SK-N-SH (cell line): Measurements from ENCODE around the gene ACE. TPM values are rescaled to one million over a fixed set of nuclear protein-coding genes. Genes with fewer than 3 reads are reported as not detected.

Experiments used
- CTCF ChIA-PET: fragments of 300-600, 350-600 bp; formaldehyde crosslinking; extraction: SDS; loops from one replicate; lab custom pipeline; 2021; lab: Yijun Ruan, JAX
- POLR2A ChIA-PET: fragments of 350-600 bp; sonication (Branson Sonifier 250); formaldehyde crosslinking; extraction: SDS; loops from one replicate; lab custom pipeline; 2020; ENCODE audit warnings: antibody characterized with exemption, inconsistent platforms; lab: Yijun Ruan, JAX
- DNase-seq: peaks from one replicate; pipeline ENCODE4 v3.0.0; 2012
- H2AFZ ChIP-seq: fragments of 200-600 bp; sonication (generic); 2 replicates; pipeline ENCODE4 v1.8.1; 2016; ENCODE audit warnings: antibody characterized with exemption, mild to moderate bottlenecking, low read depth
- H3F3A ChIP-seq: fragments of 200-600 bp; sonication (generic); replicated peaks from 2 replicates; pipeline ENCODE3; 2016; ENCODE audit warnings: antibody characterized with exemption, mild to moderate bottlenecking; ENCODE audit not compliant: insufficient read depth
- H3K27ac ChIP-seq, 2 experiments: fragments of 200-500 bp in 1 of 2; fragments of 200-600 bp in 1 of 2; sonication (Bioruptor generic) in 1 of 2; sonication (generic), shearing (Covaris generic) in 1 of 2; 2 replicates each; pipeline versions ENCODE4 v1.5.1 to v1.6.1; 2014 to 2016; ENCODE audit warnings: low read depth in 2 of 2, inconsistent platforms in 1 of 2, low read length in 1 of 2, mild to moderate bottlenecking in 1 of 2, mixed read lengths in 1 of 2
- H3K27me3 ChIP-seq: fragments of 200-600 bp; sonication (generic), shearing (Covaris generic); 2 replicates; pipeline ENCODE4 v1.6.1; 2016; ENCODE audit warnings: mixed run types; ENCODE audit not compliant: insufficient read depth
- H3K36me3 ChIP-seq, 2 experiments: fragments of 200-500 bp in 1 of 2; fragments of 200-600 bp in 1 of 2; sonication (Bioruptor generic) in 1 of 2; sonication (generic) in 1 of 2; replicated peaks in 1 of 2; 2 replicates each; pipeline versions ENCODE3 to v1.5.1; 2014 to 2016; ENCODE audit warnings: low read length in 1 of 2, mild to moderate bottlenecking in 1 of 2; ENCODE audit not compliant: insufficient read depth in 2 of 2, control insufficient read depth in 1 of 2
- H3K4me1 ChIP-seq, 2 experiments: fragments of 200-500 bp in 1 of 2; fragments of 200-600 bp in 1 of 2; sonication (Bioruptor generic) in 1 of 2; sonication (generic), shearing (Covaris generic) in 1 of 2; 2 replicates each; pipeline versions ENCODE4 v1.5.1 to v1.6.1; 2014 to 2016; ENCODE audit warnings: low read depth in 1 of 2, low read length in 1 of 2, mixed run types in 1 of 2; ENCODE audit not compliant: insufficient read depth in 2 of 2, control insufficient read depth in 1 of 2
- H3K4me2 ChIP-seq: fragments of 200-600 bp; sonication (generic), shearing (Covaris generic); 2 replicates; pipeline ENCODE4 v1.6.1; 2017; ENCODE audit warnings: mixed run types
- H3K4me3 ChIP-seq, 2 experiments: fragments of 200-500 bp in 1 of 2; fragments of 200-600 bp in 1 of 2; sonication (Bioruptor generic) in 1 of 2; sonication (generic), shearing (Covaris generic) in 1 of 2; 2 replicates each; pipeline versions ENCODE4 v1.5.1 to v1.8.1; 2014 to 2016; ENCODE audit warnings: low read depth in 2 of 2, inconsistent platforms in 1 of 2, low read length in 1 of 2, mild to moderate bottlenecking in 1 of 2, mixed read lengths in 1 of 2, moderate library complexity in 1 of 2
- H3K79me2 ChIP-seq: fragments of 200-600 bp; sonication (generic); 2 replicates; pipeline ENCODE4 v1.8.1; 2017; ENCODE audit warnings: mild to moderate bottlenecking; ENCODE audit not compliant: insufficient read depth
- H3K9ac ChIP-seq: fragments of 200-600 bp; sonication (generic); 2 replicates; pipeline ENCODE4 v1.6.1; 2017; ENCODE audit warnings: mixed run types
- H3K9me2 ChIP-seq: fragments of 200-600 bp; sonication (generic); 2 replicates; pipeline ENCODE4 v1.6.1; 2017; ENCODE audit warnings: mixed run types
- H3K9me3 ChIP-seq: fragments of 200-600 bp; sonication (generic); 2 replicates; pipeline ENCODE4 v1.6.1; 2017; ENCODE audit warnings: mixed run types, mild to moderate bottlenecking, moderate library complexity
- H4K20me1 ChIP-seq: fragments of 200-600 bp; sonication (generic); 2 replicates; pipeline ENCODE4 v1.6.1; 2017; ENCODE audit warnings: mild to moderate bottlenecking, mixed run types; ENCODE audit not compliant: insufficient read depth
- CHD2 ChIP-seq: fragments of 150-350 bp; IDR thresholded peaks from 2 replicates; pipeline ENCODE4 v1.6.1; 2018; ENCODE audit warnings: low read length; ENCODE audit not compliant: partially characterized antibody
- CTCF ChIP-seq: fragments of 200-600 bp; sonication (generic); IDR thresholded peaks from 2 replicates; pipeline ENCODE4 v1.6.1; 2017; ENCODE audit warnings: antibody characterized with exemption, mild to moderate bottlenecking, moderate library complexity
- EZH2phosphoT487 ChIP-seq: fragments of 200-600 bp; sonication (generic); IDR thresholded peaks from 2 replicates; pipeline ENCODE4 v1.6.1; 2017; ENCODE audit warnings: low read depth, mixed run types, mild to moderate bottlenecking, antibody characterized with exemption, moderate library complexity, borderline replicate concordance
- FOXM1 ChIP-seq: IDR thresholded peaks from 2 replicates; pipeline ENCODE4 v1.4.0; 2012; ENCODE audit warnings: low read depth, mild to moderate bottlenecking
- GATA2 ChIP-seq: sonication (generic); formaldehyde crosslinking; IDR thresholded peaks from 2 replicates; pipeline ENCODE4 v1.5.0; 2020; ENCODE audit warnings: mild to moderate bottlenecking, missing genetic modification reagents
- IRF3 ChIP-seq: fragments of 150-350 bp; IDR thresholded peaks from 2 replicates; pipeline ENCODE4 v1.6.1; 2016; ENCODE audit warnings: mild to moderate bottlenecking, low read depth, low read length
- JUND ChIP-seq: IDR thresholded peaks from 2 replicates; pipeline ENCODE4 v1.4.0; 2012
- MEF2A ChIP-seq: IDR thresholded peaks from 2 replicates; pipeline ENCODE4 v1.4.0; 2012; ENCODE audit warnings: low read depth, borderline replicate concordance
- MXI1 ChIP-seq: IDR thresholded peaks from 2 replicates; pipeline ENCODE4 v1.6.1; 2012; ENCODE audit warnings: mild to moderate bottlenecking, low read depth, low read length, improper control_type of control experiment
- POLR2AphosphoS5 ChIP-seq: IDR thresholded peaks from 2 replicates; pipeline ENCODE4 v1.6.1; 2012; ENCODE audit warnings: low read depth, low read length
- RCOR1 ChIP-seq: fragments of 150-350 bp; IDR thresholded peaks from 2 replicates; pipeline ENCODE4 v1.6.1; 2017; ENCODE audit warnings: antibody characterized with exemption, low read length
- RFX5 ChIP-seq: IDR thresholded peaks from 2 replicates; pipeline ENCODE4 v1.6.1; 2012; ENCODE audit warnings: mild to moderate bottlenecking, improper control_type of control experiment, low read length
- RXRA ChIP-seq: IDR thresholded peaks from 2 replicates; pipeline ENCODE4 v1.4.0; 2012; ENCODE audit warnings: low read depth, mild to moderate bottlenecking, borderline replicate concordance
- SIN3A ChIP-seq: IDR thresholded peaks from 2 replicates; pipeline ENCODE4 v1.6.1; 2012; ENCODE audit warnings: low read depth, mild to moderate bottlenecking, low read length, moderate library complexity, borderline replicate concordance
- SMC3 ChIP-seq: IDR thresholded peaks from 2 replicates; pipeline ENCODE4 v1.6.1; 2012; ENCODE audit warnings: low read depth, low read length, improper control_type of control experiment
- TCF12 ChIP-seq: IDR thresholded peaks from 2 replicates; pipeline ENCODE4 v1.4.0; 2012
- TEAD4 ChIP-seq: IDR thresholded peaks from 2 replicates; pipeline ENCODE4 v1.4.0; 2012; ENCODE audit warnings: mild to moderate bottlenecking, borderline replicate concordance; ENCODE audit not compliant: insufficient read depth
- USF1 ChIP-seq: IDR thresholded peaks from 2 replicates; pipeline ENCODE4 v1.4.0; 2012; ENCODE audit warnings: low read depth, borderline replicate concordance
- ZBTB33 ChIP-seq: IDR thresholded peaks from 2 replicates; pipeline ENCODE4 v1.4.0; 2012; ENCODE audit warnings: low read depth, borderline replicate concordance
- polyA plus RNA-seq, 3 experiments: library from polyadenylated mRNA; depleted of rRNA; stranded (reverse); fragments of >200 nt; gene quantifications; 2 replicates each; pipeline ENCODE4 v1.2.3, GENCODE V29; 2012

ACE gene
- polyA plus RNA-seq, 1 of the 3 experiments (the other 2 are of a cell fraction) = 12.1 TPM

GRCh38 chr17:63543822-63544420 lies 67.1 kb downstream of the ACE start:
- H3F3A ChIP-seq = peaks cover 4% of the 10 kb centered on the region
- no peaks in the 10 kb centered on the region for H3K9me2 ChIP-seq
- H3K4me1 ChIP-seq = peaks cover 0 to 28% of the 10 kb centered on the region in 2 experiments; a peak in 1 of 4 replicates
- peak; percentile 21 for DNase-seq
- H3K36me3 ChIP-seq = no peaks in the 10 kb centered on the region
- H4K20me1 ChIP-seq = no peaks in the 10 kb centered on the region
- ChIA-PET CTCF (interaction anchor here (0.8 to 4.5 kb wide), 14 partner anchors 9 to 119 kb away, joined by 3 to 28 read pairs (median 4); no protein-coding TSS in a partner anchor), POLR2A (interaction anchor here (0.7 to 2.3 kb wide), 3 partner anchors 65 to 118 kb away, joined by 3 to 8 read pairs (median 3); no protein-coding TSS in a partner anchor)
- H3K79me2 ChIP-seq = peaks cover 5% of the 10 kb centered on the region; the same call in 1 of the 2 replicates
- H3K27ac ChIP-seq = no peak overlapping the region; a peak in 1 of 4 replicates
- H3K4me3 ChIP-seq = no peak overlapping the region
- H3K9me3 ChIP-seq = no peaks in the 10 kb centered on the region
- no peak overlapping the region for H2AFZ ChIP-seq
- H3K4me2 ChIP-seq = no peak overlapping the region
- TF ChIP-seq CHD2 (no peak), TEAD4 (no peak), SIN3A (no peak), TCF12 (no peak), SMC3 (no peak), USF1 (no peak), RCOR1 (no peak), MEF2A (no peak), IRF3 (no peak), CTCF (no peak), MXI1 (no peak), RFX5 (no peak), JUND (no peak), FOXM1 (no peak), POLR2AphosphoS5 (no peak), GATA2 (no peak), RXRA (no peak), EZH2phosphoT487 (no peak), ZBTB33 (no peak)
- peaks cover 4% of the 10 kb centered on the region; the same call in 1 of the 2 replicates for H3K27me3 ChIP-seq
- no peak overlapping the region for H3K9ac ChIP-seq
